Smooth muscle cell (in vitro differentiated cells): ENCODE results near the gene GAPVD1. TPM values are rescaled to one million over a fixed set of nuclear protein-coding genes. Genes with fewer than 3 reads are reported as not detected.

Experiments used
- DNase-seq: peaks from one replicate; lab custom pipeline; 2025; ENCODE audit not compliant: unreplicated experiment; lab: John Stamatoyannopoulos, UW
- H2AFZ ChIP-seq: fragments of 200-600 bp; sonication (generic); 2 replicates; pipeline ENCODE4 v1.6.0; 2016; ENCODE audit warnings: antibody characterized with exemption, low read depth, mild to moderate bottlenecking
- H3F3A ChIP-seq: fragments of 200-600 bp; sonication (generic); 2 replicates; pipeline ENCODE4 v1.6.0; 2017; ENCODE audit warnings: antibody characterized with exemption, low read depth
- H3K27ac ChIP-seq: fragments of 200-600 bp; sonication (generic); 2 replicates; pipeline ENCODE4 v1.5.1; 2016; ENCODE audit warnings: low read depth, mild to moderate bottlenecking
- H3K27me3 ChIP-seq: fragments of 200-600 bp; sonication (generic); 2 replicates; pipeline ENCODE4 v1.6.1; 2016; ENCODE audit warnings: low read depth, mild to moderate bottlenecking
- H3K36me3 ChIP-seq: fragments of 200-600 bp; sonication (generic); 2 replicates; pipeline ENCODE4 v1.5.1; 2016; ENCODE audit warnings: low read depth
- H3K4me1 ChIP-seq: fragments of 200-600 bp; sonication (generic); 2 replicates; pipeline ENCODE4 v1.5.1; 2016; ENCODE audit warnings: low read depth
- H3K4me2 ChIP-seq: fragments of 200-600 bp; sonication (generic); 2 replicates; pipeline ENCODE4 v1.6.0; 2016; ENCODE audit warnings: mild to moderate bottlenecking
- H3K4me3 ChIP-seq: fragments of 200-600 bp; sonication (generic); 2 replicates; pipeline ENCODE4 v1.5.1; 2016; ENCODE audit warnings: mild to moderate bottlenecking
- H3K79me2 ChIP-seq: fragments of 200-600 bp; sonication (generic); 2 replicates; pipeline ENCODE4 v1.6.0; 2016; ENCODE audit warnings: low read depth, mild to moderate bottlenecking
- H3K9ac ChIP-seq: fragments of 200-600 bp; sonication (generic); 2 replicates; pipeline ENCODE4 v1.6.0; 2016; ENCODE audit warnings: low read depth
- H3K9me3 ChIP-seq: fragments of 200-600 bp; sonication (generic); replicated peaks from 2 replicates; pipeline ENCODE4 v1.5.1; 2016; ENCODE audit warnings: low read depth
- H4K20me1 ChIP-seq: fragments of 200-600 bp; sonication (generic); 2 replicates; pipeline ENCODE4 v1.6.0; 2016; ENCODE audit warnings: low read depth
- CTCF ChIP-seq: fragments of 200-600 bp; sonication (generic); IDR thresholded peaks from 2 replicates; pipeline ENCODE4 v1.5.1; 2017; ENCODE audit warnings: borderline replicate concordance, mild to moderate bottlenecking, antibody characterized with exemption; ENCODE audit not compliant: insufficient read depth, poor library complexity, severe bottlenecking
- WGBS: methylation state at CpG from one replicate; pipeline ENCODE4 v1.1.7; 2016; ENCODE audit warnings: low lambda C conversion rate; 5-methylcytosine and 5-hydroxymethylcytosine counted together
- polyA plus RNA-seq: library from polyadenylated mRNA; unstranded; fragments of >200 nt; fragmentation: Nextera tagmentation; extraction: Ambion mirVana; gene quantifications from 2 replicates; pipeline ENCODE4 v1.2.1, GENCODE V29; 2016
- total RNA-seq: library from RNA; depleted of rRNA; stranded (reverse); fragments of >200 nt; gene quantifications from 2 replicates; pipeline ENCODE4 v1.2.3, GENCODE V29; 2014

GAPVD1 gene
- total and polyA plus RNA-seq, 2 experiments from 2014 or later: 22.3 to 56.4 TPM

GRCh38 chr9:125376261-125377226 lies 114.9 kb downstream of the GAPVD1 start:
- H3F3A ChIP-seq: no peaks in the 10 kb centered on the region
- no peaks in the 10 kb centered on the region for H3K4me1 ChIP-seq
- no peak for TF ChIP-seq CTCF
- H3K9me3 ChIP-seq: no peaks in the 10 kb centered on the region
- 94% methylated on average over 24 of the region's 24 CpGs for WGBS
- no peaks in the 10 kb centered on the region for H3K27me3 ChIP-seq
- no peak overlapping the region for H3K4me3 ChIP-seq
- no peak overlapping the region for H3K9ac ChIP-seq
- no peaks in the 10 kb centered on the region for H4K20me1 ChIP-seq
- no peak overlapping the region for H3K4me2 ChIP-seq
- no peaks in the 10 kb centered on the region for H3K79me2 ChIP-seq
- H3K36me3 ChIP-seq: no peaks in the 10 kb centered on the region
- H2AFZ ChIP-seq: no peak overlapping the region
- no peak for DNase-seq
- H3K27ac ChIP-seq: no peak overlapping the region

GRCh38 chr9:125377584-125378250 lies 116.1 kb downstream of the GAPVD1 start:
- WGBS: 67% methylated on average over 8 of the region's 8 CpGs
- no peaks in the 10 kb centered on the region for H3K27me3 ChIP-seq
- H3K79me2 ChIP-seq: no peaks in the 10 kb centered on the region
- DNase-seq: no peak
- no peaks in the 10 kb centered on the region for H3K36me3 ChIP-seq
- no peak for TF ChIP-seq CTCF
- no peak overlapping the region for H2AFZ ChIP-seq
- H4K20me1 ChIP-seq: no peaks in the 10 kb centered on the region
- no peak overlapping the region for H3K4me2 ChIP-seq
- no peak overlapping the region for H3K9ac ChIP-seq
- H3K4me1 ChIP-seq: no peaks in the 10 kb centered on the region
- no peak overlapping the region for H3K27ac ChIP-seq
- H3F3A ChIP-seq: no peaks in the 10 kb centered on the region
- no peaks in the 10 kb centered on the region for H3K9me3 ChIP-seq
- no peak overlapping the region for H3K4me3 ChIP-seq

GRCh38 chr9:125378778-125379177 lies 117.2 kb downstream of the GAPVD1 start:
- H3K4me2 ChIP-seq: no peak overlapping the region
- H4K20me1 ChIP-seq: no peaks in the 10 kb centered on the region
- no peak overlapping the region for H3K9ac ChIP-seq
- H3K27ac ChIP-seq: no peak overlapping the region
- H3K36me3 ChIP-seq: no peaks in the 10 kb centered on the region
- no peak overlapping the region for H2AFZ ChIP-seq
- no peak for DNase-seq
- H3F3A ChIP-seq: no peaks in the 10 kb centered on the region
- H3K79me2 ChIP-seq: no peaks in the 10 kb centered on the region
- H3K27me3 ChIP-seq: no peaks in the 10 kb centered on the region
- H3K9me3 ChIP-seq: no peaks in the 10 kb centered on the region
- WGBS: 77% methylated on average over 9 of the region's 9 CpGs
- H3K4me1 ChIP-seq: no peaks in the 10 kb centered on the region
- TF ChIP-seq CTCF: no peak
- H3K4me3 ChIP-seq: no peak overlapping the region
